Measurements from ENCODE around the gene NLRP7. TPM values are rescaled to one million over a fixed set of nuclear protein-coding genes. Genes with fewer than 3 reads are reported as not detected.

Gene NLRP7
- total and polyA plus RNA-seq, 2 of the 13 experiments (the other 11 are each of a cell fraction or from before 2014, with no cell fraction given) = not detected

DNA sequence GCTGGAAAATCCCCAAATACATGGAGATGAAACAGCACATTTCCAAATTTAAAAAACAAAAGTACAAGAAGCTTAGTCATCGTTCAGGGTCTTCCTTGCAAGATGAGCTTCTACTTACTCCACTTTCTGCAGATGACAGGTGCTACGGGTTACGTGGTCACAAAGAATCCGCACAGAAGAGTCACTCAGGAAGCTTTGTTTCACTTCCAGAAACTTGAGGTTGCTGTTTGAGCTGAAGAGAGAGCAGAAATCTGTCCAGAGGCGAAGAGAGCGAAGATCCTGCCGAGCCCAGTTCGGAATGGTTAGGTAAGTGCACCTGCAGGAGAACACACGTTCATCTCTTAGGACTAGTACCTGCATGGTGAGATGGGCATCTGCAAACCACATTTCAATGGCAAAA is 9.4 kb downstream of the NLRP7 start (continued):
- TF ChIP-seq, protein P1, sequence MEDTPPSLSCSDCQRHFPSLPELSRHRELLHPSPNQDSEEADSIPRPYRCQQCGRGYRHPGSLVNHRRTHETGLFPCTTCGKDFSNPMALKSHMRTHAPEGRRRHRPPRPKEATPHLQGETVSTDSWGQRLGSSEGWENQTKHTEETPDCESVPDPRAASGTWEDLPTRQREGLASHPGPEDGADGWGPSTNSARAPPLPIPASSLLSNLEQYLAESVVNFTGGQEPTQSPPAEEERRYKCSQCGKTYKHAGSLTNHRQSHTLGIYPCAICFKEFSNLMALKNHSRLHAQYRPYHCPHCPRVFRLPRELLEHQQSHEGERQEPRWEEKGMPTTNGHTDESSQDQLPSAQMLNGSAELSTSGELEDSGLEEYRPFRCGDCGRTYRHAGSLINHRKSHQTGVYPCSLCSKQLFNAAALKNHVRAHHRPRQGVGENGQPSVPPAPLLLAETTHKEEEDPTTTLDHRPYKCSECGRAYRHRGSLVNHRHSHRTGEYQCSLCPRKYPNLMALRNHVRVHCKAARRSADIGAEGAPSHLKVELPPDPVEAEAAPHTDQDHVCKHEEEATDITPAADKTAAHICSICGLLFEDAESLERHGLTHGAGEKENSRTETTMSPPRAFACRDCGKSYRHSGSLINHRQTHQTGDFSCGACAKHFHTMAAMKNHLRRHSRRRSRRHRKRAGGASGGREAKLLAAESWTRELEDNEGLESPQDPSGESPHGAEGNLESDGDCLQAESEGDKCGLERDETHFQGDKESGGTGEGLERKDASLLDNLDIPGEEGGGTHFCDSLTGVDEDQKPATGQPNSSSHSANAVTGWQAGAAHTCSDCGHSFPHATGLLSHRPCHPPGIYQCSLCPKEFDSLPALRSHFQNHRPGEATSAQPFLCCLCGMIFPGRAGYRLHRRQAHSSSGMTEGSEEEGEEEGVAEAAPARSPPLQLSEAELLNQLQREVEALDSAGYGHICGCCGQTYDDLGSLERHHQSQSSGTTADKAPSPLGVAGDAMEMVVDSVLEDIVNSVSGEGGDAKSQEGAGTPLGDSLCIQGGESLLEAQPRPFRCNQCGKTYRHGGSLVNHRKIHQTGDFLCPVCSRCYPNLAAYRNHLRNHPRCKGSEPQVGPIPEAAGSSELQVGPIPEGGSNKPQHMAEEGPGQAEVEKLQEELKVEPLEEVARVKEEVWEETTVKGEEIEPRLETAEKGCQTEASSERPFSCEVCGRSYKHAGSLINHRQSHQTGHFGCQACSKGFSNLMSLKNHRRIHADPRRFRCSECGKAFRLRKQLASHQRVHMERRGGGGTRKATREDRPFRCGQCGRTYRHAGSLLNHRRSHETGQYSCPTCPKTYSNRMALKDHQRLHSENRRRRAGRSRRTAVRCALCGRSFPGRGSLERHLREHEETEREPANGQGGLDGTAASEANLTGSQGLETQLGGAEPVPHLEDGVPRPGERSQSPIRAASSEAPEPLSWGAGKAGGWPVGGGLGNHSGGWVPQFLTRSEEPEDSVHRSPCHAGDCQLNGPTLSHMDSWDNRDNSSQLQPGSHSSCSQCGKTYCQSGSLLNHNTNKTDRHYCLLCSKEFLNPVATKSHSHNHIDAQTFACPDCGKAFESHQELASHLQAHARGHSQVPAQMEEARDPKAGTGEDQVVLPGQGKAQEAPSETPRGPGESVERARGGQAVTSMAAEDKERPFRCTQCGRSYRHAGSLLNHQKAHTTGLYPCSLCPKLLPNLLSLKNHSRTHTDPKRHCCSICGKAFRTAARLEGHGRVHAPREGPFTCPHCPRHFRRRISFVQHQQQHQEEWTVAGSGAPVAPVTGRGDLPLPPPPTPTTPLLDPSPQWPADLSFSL (CRISPR knock-in tag; IDR thresholded peaks at IDR 0.05) = no peak
- TF ChIP-seq, protein P2, sequence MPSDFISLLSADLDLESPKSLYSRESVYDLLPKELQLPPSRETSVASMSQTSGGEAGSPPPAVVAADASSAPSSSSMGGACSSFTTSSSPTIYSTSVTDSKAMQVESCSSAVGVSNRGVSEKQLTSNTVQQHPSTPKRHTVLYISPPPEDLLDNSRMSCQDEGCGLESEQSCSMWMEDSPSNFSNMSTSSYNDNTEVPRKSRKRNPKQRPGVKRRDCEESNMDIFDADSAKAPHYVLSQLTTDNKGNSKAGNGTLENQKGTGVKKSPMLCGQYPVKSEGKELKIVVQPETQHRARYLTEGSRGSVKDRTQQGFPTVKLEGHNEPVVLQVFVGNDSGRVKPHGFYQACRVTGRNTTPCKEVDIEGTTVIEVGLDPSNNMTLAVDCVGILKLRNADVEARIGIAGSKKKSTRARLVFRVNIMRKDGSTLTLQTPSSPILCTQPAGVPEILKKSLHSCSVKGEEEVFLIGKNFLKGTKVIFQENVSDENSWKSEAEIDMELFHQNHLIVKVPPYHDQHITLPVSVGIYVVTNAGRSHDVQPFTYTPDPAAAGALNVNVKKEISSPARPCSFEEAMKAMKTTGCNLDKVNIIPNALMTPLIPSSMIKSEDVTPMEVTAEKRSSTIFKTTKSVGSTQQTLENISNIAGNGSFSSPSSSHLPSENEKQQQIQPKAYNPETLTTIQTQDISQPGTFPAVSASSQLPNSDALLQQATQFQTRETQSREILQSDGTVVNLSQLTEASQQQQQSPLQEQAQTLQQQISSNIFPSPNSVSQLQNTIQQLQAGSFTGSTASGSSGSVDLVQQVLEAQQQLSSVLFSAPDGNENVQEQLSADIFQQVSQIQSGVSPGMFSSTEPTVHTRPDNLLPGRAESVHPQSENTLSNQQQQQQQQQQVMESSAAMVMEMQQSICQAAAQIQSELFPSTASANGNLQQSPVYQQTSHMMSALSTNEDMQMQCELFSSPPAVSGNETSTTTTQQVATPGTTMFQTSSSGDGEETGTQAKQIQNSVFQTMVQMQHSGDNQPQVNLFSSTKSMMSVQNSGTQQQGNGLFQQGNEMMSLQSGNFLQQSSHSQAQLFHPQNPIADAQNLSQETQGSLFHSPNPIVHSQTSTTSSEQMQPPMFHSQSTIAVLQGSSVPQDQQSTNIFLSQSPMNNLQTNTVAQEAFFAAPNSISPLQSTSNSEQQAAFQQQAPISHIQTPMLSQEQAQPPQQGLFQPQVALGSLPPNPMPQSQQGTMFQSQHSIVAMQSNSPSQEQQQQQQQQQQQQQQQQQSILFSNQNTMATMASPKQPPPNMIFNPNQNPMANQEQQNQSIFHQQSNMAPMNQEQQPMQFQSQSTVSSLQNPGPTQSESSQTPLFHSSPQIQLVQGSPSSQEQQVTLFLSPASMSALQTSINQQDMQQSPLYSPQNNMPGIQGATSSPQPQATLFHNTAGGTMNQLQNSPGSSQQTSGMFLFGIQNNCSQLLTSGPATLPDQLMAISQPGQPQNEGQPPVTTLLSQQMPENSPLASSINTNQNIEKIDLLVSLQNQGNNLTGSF (CRISPR knock-in tag; IDR thresholded peaks at IDR 0.05) = no peak
- no peak for TF ChIP-seq ZFY (CRISPR knock-in tag; IDR thresholded peaks at IDR 0.05)
- no peak for TF ChIP-seq NFRKB (IDR thresholded peaks at IDR 0.05)
- TF ChIP-seq MAFK (conservative IDR thresholded peaks at IDR 0.05 in 1 of 2, IDR thresholded peaks at IDR 0.05 in 1 of 2; ENCODE audit: low read length in 2 of 2) = no peak
- no peak for TF ChIP-seq NFKBIZ (CRISPR knock-in tag; IDR thresholded peaks at IDR 0.05)
- no peak for TF ChIP-seq TSC22D2 (CRISPR knock-in tag; IDR thresholded peaks at IDR 0.05; ENCODE audit: borderline replicate concordance)
- TF ChIP-seq, protein P3, sequence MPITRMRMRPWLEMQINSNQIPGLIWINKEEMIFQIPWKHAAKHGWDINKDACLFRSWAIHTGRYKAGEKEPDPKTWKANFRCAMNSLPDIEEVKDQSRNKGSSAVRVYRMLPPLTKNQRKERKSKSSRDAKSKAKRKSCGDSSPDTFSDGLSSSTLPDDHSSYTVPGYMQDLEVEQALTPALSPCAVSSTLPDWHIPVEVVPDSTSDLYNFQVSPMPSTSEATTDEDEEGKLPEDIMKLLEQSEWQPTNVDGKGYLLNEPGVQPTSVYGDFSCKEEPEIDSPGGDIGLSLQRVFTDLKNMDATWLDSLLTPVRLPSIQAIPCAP (CRISPR knock-in tag; IDR thresholded peaks at IDR 0.05; ENCODE audit: low read depth) = no peak
